ES-I3 (cell line): ENCODE measurements around the gene BLOC1S3.
A peak's percentile ranks its signal among the peaks of the same experiment; 100 is the strongest.

Experiments used
- H3K36me3 ChIP-seq: 2 replicates; pipeline ENCODE4 v1.6.1; 2013; ENCODE audit warnings: mild to moderate bottlenecking, low read length, control low read depth, moderate library complexity; ENCODE audit not compliant: insufficient read depth
- H3K4me1 ChIP-seq: 2 replicates; pipeline ENCODE4 v1.6.1; 2013; ENCODE audit warnings: mild to moderate bottlenecking, control low read depth, low read length; ENCODE audit not compliant: insufficient read depth
- H3K9ac ChIP-seq: 2 replicates; pipeline ENCODE4 v1.6.1; 2013; ENCODE audit warnings: low read depth, mild to moderate bottlenecking, low read length, moderate library complexity
- H3K9me3 ChIP-seq: 2 replicates; pipeline ENCODE4 v1.6.1; 2013; ENCODE audit warnings: mild to moderate bottlenecking, low read length, moderate library complexity; ENCODE audit not compliant: control insufficient read depth, insufficient read depth

The BLOC1S3 gene

GRCh38 chr19:45175515-45176345, 2.9 kb upstream of the BLOC1S3 start:
- H3K36me3 ChIP-seq, result no peaks in the 10 kb centered on the region
- H3K9ac ChIP-seq, result no peak overlapping the region
- no peaks in the 10 kb centered on the region for H3K9me3 ChIP-seq
- peaks cover 6% of the 10 kb centered on the region; the same call in 1 of the 2 replicates for H3K4me1 ChIP-seq

GRCh38 chr19:45177817-45178261, 745 bp upstream of the BLOC1S3 start, which contains the start of gene TRAPPC6A:
Gene TRAPPC6A (minus strand): TSS chr19:45178237. CDS start chr19:45178218, 19 bp downstream.
- Histone ChIP-seq H3K36me3 (no peaks in the 10 kb centered on the region; the same call in 1 of the 2 replicates), H3K9me3 (no peaks in the 10 kb centered on the region), H3K4me1 (no peaks in the 10 kb centered on the region; the same call in 1 of the 2 replicates), H3K9ac (peak within 1 kb of the TSS; percentile 93)

- no peaks in the 10 kb centered on the region; the same call in 1 of the 2 replicates for H3K4me1 ChIP-seq
- no peaks in the 10 kb centered on the region for H3K9me3 ChIP-seq
- peak overlapping the region; percentile 78 for H3K9ac ChIP-seq
- no peaks in the 10 kb centered on the region; the same call in 1 of the 2 replicates for H3K36me3 ChIP-seq
These were observed 698 bp downstream of the BLOC1S3 start for GRCh38 chr19:45179072-45179891.

GRCh38 chr19:45179892-45180370, 1.3 kb downstream of the BLOC1S3 start:
- peak overlapping the region; percentile 78; the same call in 1 of the 2 replicates for H3K9ac ChIP-seq

GRCh38 chr19:45180936-45181335, 2.4 kb downstream of the BLOC1S3 start:
- Histone ChIP-seq H3K36me3 (no peaks in the 10 kb centered on the region; the same call in 1 of the 2 replicates), H3K9me3 (no peaks in the 10 kb centered on the region), H3K9ac (no peak overlapping the region), H3K4me1 (no peaks in the 10 kb centered on the region; the same call in 1 of the 2 replicates)

More at GRCh38 chr19:45179892-45180370, 1.3 kb downstream of the BLOC1S3 start:
- Histone ChIP-seq H3K4me1 (no peaks in the 10 kb centered on the region; the same call in 1 of the 2 replicates), H3K9me3 (no peaks in the 10 kb centered on the region), H3K36me3 (no peaks in the 10 kb centered on the region; the same call in 1 of the 2 replicates)

GRCh38 chr19:45182758-45183157, 4.2 kb downstream of the BLOC1S3 start:
- Histone ChIP-seq H3K4me1 (no peaks in the 10 kb centered on the region; the same call in 1 of the 2 replicates), H3K9ac (no peak overlapping the region), H3K9me3 (no peaks in the 10 kb centered on the region), H3K36me3 (no peaks in the 10 kb centered on the region; the same call in 1 of the 2 replicates)

- no peak overlapping the region for H3K9ac ChIP-seq
- no peaks in the 10 kb centered on the region; the same call in 1 of the 2 replicates for H3K36me3 ChIP-seq
- H3K9me3 ChIP-seq, result no peaks in the 10 kb centered on the region
- no peaks in the 10 kb centered on the region; the same call in 1 of the 2 replicates for H3K4me1 ChIP-seq
These were observed 5.5 kb downstream of the BLOC1S3 start for GRCh38 chr19:45184115-45184514.

- no peak overlapping the region for H3K9ac ChIP-seq
- H3K36me3 ChIP-seq, result no peaks in the 10 kb centered on the region
- H3K4me1 ChIP-seq, result no peaks in the 10 kb centered on the region
- no peaks in the 10 kb centered on the region for H3K9me3 ChIP-seq
These were observed 8.1 kb downstream of the BLOC1S3 start for GRCh38 chr19:45186509-45187334.

- H3K9ac ChIP-seq, result no peak overlapping the region
- H3K9me3 ChIP-seq, result no peaks in the 10 kb centered on the region
- no peaks in the 10 kb centered on the region for H3K4me1 ChIP-seq
- H3K36me3 ChIP-seq, result no peaks in the 10 kb centered on the region
These were observed 9.0 kb downstream of the BLOC1S3 start for GRCh38 chr19:45187421-45188100.

- H3K9ac ChIP-seq, result no peak overlapping the region
- no peaks in the 10 kb centered on the region for H3K9me3 ChIP-seq
- H3K4me1 ChIP-seq, result no peaks in the 10 kb centered on the region
- H3K36me3 ChIP-seq, result no peaks in the 10 kb centered on the region
These were observed 11.4 kb downstream of the BLOC1S3 start for GRCh38 chr19:45189971-45190370.

- no peaks in the 10 kb centered on the region for H3K36me3 ChIP-seq
- no peaks in the 10 kb centered on the region for H3K4me1 ChIP-seq
- no peak overlapping the region for H3K9ac ChIP-seq
- no peaks in the 10 kb centered on the region for H3K9me3 ChIP-seq
These were observed 12.8 kb downstream of the BLOC1S3 start for GRCh38 chr19:45191375-45191774.

GRCh38 chr19:45195764-45196163, 17.2 kb downstream of the BLOC1S3 start:
- no peaks in the 10 kb centered on the region for H3K36me3 ChIP-seq
- H3K4me1 ChIP-seq, result no peaks in the 10 kb centered on the region
- H3K9me3 ChIP-seq, result no peaks in the 10 kb centered on the region
- no peak overlapping the region for H3K9ac ChIP-seq

- no peak overlapping the region for H3K9ac ChIP-seq
- H3K36me3 ChIP-seq, result no peaks in the 10 kb centered on the region
- no peaks in the 10 kb centered on the region for H3K9me3 ChIP-seq
- H3K4me1 ChIP-seq, result no peaks in the 10 kb centered on the region
These were observed 22.0 kb downstream of the BLOC1S3 start for GRCh38 chr19:45200568-45200967.
